Keratinocyte (primary cell): ENCODE results near the gene EPG5. TPM values are rescaled to one million over a fixed set of nuclear protein-coding genes. Genes with fewer than 3 reads are reported as not detected.

ENCODE experiments used
- DNase-seq: peaks from one replicate; pipeline ENCODE4 v3.0.0-alpha.2; 2011; ENCODE audit warnings: low read depth, missing footprints, low spot score
- FAIRE-seq: peaks from 2 replicates; lab custom pipeline; 2011; peaks lifted over from hg19 to GRCh38; lab: Jason Lieb, UNC
- H2AFZ ChIP-seq: 2 replicates; pipeline ENCODE4 v1.6.0; 2012; ENCODE audit warnings: low read length, control low read depth, inconsistent platforms; ENCODE audit not compliant: control insufficient read depth
- H3K27ac ChIP-seq: 2 replicates; pipeline ENCODE4 v1.5.1; 2011; ENCODE audit warnings: low read length; ENCODE audit not compliant: control insufficient read depth, insufficient read depth
- H3K27me3 ChIP-seq: 3 replicates; pipeline ENCODE4 v1.6.0; 2011; ENCODE audit warnings: low read length; ENCODE audit not compliant: control insufficient read depth, insufficient read depth; ENCODE audit errors: extremely low read depth
- H3K36me3 ChIP-seq, 2 experiments: 2 replicates in 1 of 2; 3 replicates in 1 of 2; pipeline ENCODE4 v1.5.1; 2011; ENCODE audit warnings: low read length in 2 of 2, mild to moderate bottlenecking in 1 of 2; ENCODE audit not compliant: control insufficient read depth in 2 of 2, insufficient read depth in 2 of 2; ENCODE audit errors: extremely low read depth in 1 of 2
- H3K4me1 ChIP-seq: 3 replicates; pipeline ENCODE4 v1.5.1; 2011; ENCODE audit warnings: low read length; ENCODE audit not compliant: control insufficient read depth, insufficient read depth; ENCODE audit errors: extremely low read depth
- H3K4me2 ChIP-seq: 3 replicates; pipeline ENCODE4 v1.6.0; 2011; ENCODE audit warnings: low read depth, low read length; ENCODE audit not compliant: control insufficient read depth, insufficient read depth; ENCODE audit errors: extremely low read depth
- H3K4me3 ChIP-seq, 3 experiments: fragments of 200-600 bp in 1 of 3; sonication (generic) in 1 of 3; 2 replicates in 2 of 3; 3 replicates in 1 of 3; pipeline ENCODE4 v1.5.1; 2011 to 2016; ENCODE audit warnings: low read length in 3 of 3, mild to moderate bottlenecking in 3 of 3, control low read depth in 2 of 3, inconsistent platforms in 1 of 3, low read depth in 1 of 3, mixed read lengths in 1 of 3, mixed run types in 1 of 3, moderate library complexity in 1 of 3; ENCODE audit not compliant: control insufficient read depth in 2 of 3, insufficient read depth in 2 of 3; ENCODE audit errors: extremely low read depth in 1 of 3
- H3K79me2 ChIP-seq: 2 replicates; pipeline ENCODE4 v1.6.0; 2012; ENCODE audit warnings: low read length; ENCODE audit not compliant: control insufficient read depth, insufficient read depth
- H3K9ac ChIP-seq: 3 replicates; pipeline ENCODE4 v1.6.0; 2011; ENCODE audit warnings: low read length; ENCODE audit not compliant: control insufficient read depth, insufficient read depth; ENCODE audit errors: extremely low read depth
- H3K9me1 ChIP-seq: 3 replicates; pipeline ENCODE4 v1.6.0; 2011; ENCODE audit warnings: low read length; ENCODE audit not compliant: control insufficient read depth, insufficient read depth; ENCODE audit errors: extremely low read depth
- H3K9me3 ChIP-seq: 2 replicates; pipeline ENCODE4 v1.5.1; 2012; ENCODE audit warnings: low read depth, low read length; ENCODE audit not compliant: control insufficient read depth
- H4K20me1 ChIP-seq: 3 replicates; pipeline ENCODE4 v1.6.0; 2011; ENCODE audit warnings: low read length; ENCODE audit not compliant: control insufficient read depth, insufficient read depth; ENCODE audit errors: extremely low read depth
- EZH2 ChIP-seq: IDR thresholded peaks from one replicate; pipeline ENCODE4 v1.6.1; 2012; ENCODE audit warnings: inconsistent platforms, mild to moderate bottlenecking, low read length, moderate library complexity
- dilution Hi-C: fragments of 300-500 bp; cut with MboI; formaldehyde crosslinking; loops from one replicate; pipeline ENCODE4 v1.7.0; 2020; ENCODE audit warnings: low sequenced_read_pairs; ENCODE audit not compliant: extremely low pct_ligation_motif_present
- polyA plus RNA-seq, 5 experiments: library from polyadenylated mRNA; depleted of rRNA in 3 of 5; stranded (reverse) in 3 of 5; stranded (forward) in 1 of 5; unstranded in 1 of 5; fragments of >200 nt; gene quantifications; 1 replicate in 1 of 5; 2 replicates in 3 of 5; 3 replicates in 1 of 5; pipeline versions ENCODE4 v1.2.1 to v1.2.3, GENCODE V29; 2011 to 2012; ENCODE audit warnings: missing spikeins in 2 of 5, low read depth in 1 of 5, low replicate concordance in 1 of 5
- TF ChIP-seq, protein P1 (sequence below), 3 experiments: IDR thresholded peaks in 1 of 3; conservative IDR thresholded peaks in 1 of 3; optimal IDR thresholded peaks in 1 of 3; 2 replicates in 2 of 3; 3 replicates in 1 of 3; pipeline versions ENCODE3 to v1.5.1; 2011; ENCODE audit warnings: low read length in 3 of 3, mild to moderate bottlenecking in 3 of 3, moderate library complexity in 2 of 3, control low read depth in 1 of 3, inconsistent platforms in 1 of 3; ENCODE audit not compliant: insufficient read depth in 2 of 3; ENCODE audit errors: extremely low read depth in 1 of 3

Gene EPG5
- polyA plus RNA-seq, 1 donor (not counting 4 experiments of a cell fraction or from before 2014, with no cell fraction given), result 17.8 TPM

DNA sequence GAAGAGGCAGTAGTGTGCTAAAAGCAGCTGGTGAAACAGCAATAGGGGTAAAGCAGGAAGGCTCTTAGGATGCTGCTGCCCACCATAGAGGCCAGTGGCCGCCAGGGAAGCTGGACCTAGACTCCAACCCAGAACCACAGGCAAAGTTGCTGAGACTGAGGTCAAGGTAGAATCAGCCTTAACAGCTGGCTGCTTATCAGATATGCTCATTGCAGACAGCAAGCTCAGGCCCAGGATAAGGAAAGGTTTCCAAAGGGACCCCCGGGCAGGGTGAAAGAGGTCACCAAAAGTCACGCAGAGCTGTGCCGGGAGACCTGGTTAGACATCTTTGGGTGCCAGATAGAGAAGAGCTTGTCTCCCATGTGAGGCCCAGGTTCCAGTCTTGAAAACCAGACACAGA lies 42.9 kb upstream of the EPG5 start:
- dilution Hi-C loops, result no loop called here
- no peaks in the 10 kb centered on the region for H3K4me1 ChIP-seq
- no peak for TF ChIP-seq EZH2
- TF ChIP-seq, protein P1, sequence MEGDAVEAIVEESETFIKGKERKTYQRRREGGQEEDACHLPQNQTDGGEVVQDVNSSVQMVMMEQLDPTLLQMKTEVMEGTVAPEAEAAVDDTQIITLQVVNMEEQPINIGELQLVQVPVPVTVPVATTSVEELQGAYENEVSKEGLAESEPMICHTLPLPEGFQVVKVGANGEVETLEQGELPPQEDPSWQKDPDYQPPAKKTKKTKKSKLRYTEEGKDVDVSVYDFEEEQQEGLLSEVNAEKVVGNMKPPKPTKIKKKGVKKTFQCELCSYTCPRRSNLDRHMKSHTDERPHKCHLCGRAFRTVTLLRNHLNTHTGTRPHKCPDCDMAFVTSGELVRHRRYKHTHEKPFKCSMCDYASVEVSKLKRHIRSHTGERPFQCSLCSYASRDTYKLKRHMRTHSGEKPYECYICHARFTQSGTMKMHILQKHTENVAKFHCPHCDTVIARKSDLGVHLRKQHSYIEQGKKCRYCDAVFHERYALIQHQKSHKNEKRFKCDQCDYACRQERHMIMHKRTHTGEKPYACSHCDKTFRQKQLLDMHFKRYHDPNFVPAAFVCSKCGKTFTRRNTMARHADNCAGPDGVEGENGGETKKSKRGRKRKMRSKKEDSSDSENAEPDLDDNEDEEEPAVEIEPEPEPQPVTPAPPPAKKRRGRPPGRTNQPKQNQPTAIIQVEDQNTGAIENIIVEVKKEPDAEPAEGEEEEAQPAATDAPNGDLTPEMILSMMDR (optimal IDR thresholded peaks at IDR 0.05 in 1 of 3, IDR thresholded peaks at IDR 0.05 in 1 of 3, conservative IDR thresholded peaks at IDR 0.05 in 1 of 3; ENCODE audit: extremely low read depth in 1 of 3, insufficient read depth in 2 of 3, low read length in 3 of 3), result no peak
- H3K79me2 ChIP-seq, result no peaks in the 10 kb centered on the region
- H3K9me3 ChIP-seq, result no peaks in the 10 kb centered on the region
- H3K9ac ChIP-seq, result no peak overlapping the region
- DNase-seq (no peak), FAIRE-seq (no peak)
- no peaks in the 10 kb centered on the region for H3K9me1 ChIP-seq
- H3K27me3 ChIP-seq, result no peaks in the 10 kb centered on the region
- H3K27ac ChIP-seq, result no peak overlapping the region
- no peak overlapping the region for H3K4me3 ChIP-seq
- H2AFZ ChIP-seq, result no peak overlapping the region
- no peaks in the 10 kb centered on the region for H4K20me1 ChIP-seq
- peaks cover 3 to 17% of the 10 kb centered on the region in 2 experiments for H3K36me3 ChIP-seq
- no peak overlapping the region for H3K4me2 ChIP-seq

DNA sequence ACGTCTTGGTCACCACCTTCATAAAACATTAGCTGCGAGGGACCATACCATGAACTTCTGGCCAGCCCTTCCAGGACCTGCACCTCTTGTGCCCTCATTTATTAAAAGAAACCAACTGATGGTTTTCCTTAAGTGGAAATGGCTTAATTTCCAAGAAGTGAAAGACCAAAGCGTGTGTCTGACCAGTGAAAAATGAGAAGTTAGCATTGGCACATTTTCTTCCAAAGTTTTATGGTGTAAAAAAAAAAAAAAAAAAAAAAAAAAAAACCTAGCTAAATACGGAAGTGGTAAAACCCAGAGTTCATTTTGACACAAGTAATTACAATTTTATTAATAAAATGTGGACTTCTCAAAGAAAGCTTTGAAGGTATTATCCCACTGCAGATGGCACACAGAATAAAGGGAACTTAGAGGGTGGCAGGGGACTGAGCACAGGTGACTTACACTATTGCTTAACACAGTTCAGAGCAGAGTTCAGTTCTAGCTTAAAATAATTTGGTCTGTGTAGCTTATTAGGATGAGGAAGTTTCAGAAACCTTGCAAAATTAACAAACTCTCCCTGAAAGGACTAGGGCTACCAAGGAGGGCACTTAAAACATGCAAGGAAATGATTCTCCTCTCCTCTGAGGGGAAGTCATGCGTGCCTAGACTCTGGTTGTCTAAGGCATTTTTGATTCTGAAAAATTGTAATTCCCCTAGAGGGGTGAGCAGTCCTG lies 42.2 kb upstream of the EPG5 start:
- Histone ChIP-seq H3K27me3 (no peaks in the 10 kb centered on the region), H2AFZ (no peak overlapping the region), H3K4me1 (no peaks in the 10 kb centered on the region), H3K4me2 (no peak overlapping the region), H3K4me3 (no peak overlapping the region), H3K79me2 (no peaks in the 10 kb centered on the region), H3K9ac (no peak overlapping the region), H3K36me3 (peaks cover 3 to 17% of the 10 kb centered on the region in 2 experiments), H4K20me1 (no peaks in the 10 kb centered on the region), H3K9me1 (no peaks in the 10 kb centered on the region), H3K9me3 (no peaks in the 10 kb centered on the region), H3K27ac (no peak overlapping the region)
- no peak for TF ChIP-seq EZH2
- TF ChIP-seq, protein P1 (optimal IDR thresholded peaks at IDR 0.05 in 1 of 3, IDR thresholded peaks at IDR 0.05 in 1 of 3, conservative IDR thresholded peaks at IDR 0.05 in 1 of 3; ENCODE audit: extremely low read depth in 1 of 3, insufficient read depth in 2 of 3, low read length in 3 of 3), result no peak
- no peak for FAIRE-seq
- dilution Hi-C loops, result no loop called here
- no peak for DNase-seq
